Measurements from ENCODE around the gene LSM5. TPM values are rescaled to one million over a fixed set of nuclear protein-coding genes. Genes with fewer than 3 reads are reported as not detected.

The LSM5 gene
- total RNA-seq: 15.4 and 39.7 TPM in 2 replicates
- polyA plus RNA-seq: 123 and 150 TPM in 2 replicates

GRCh38 chr7:32490127-32490796 is at the start of gene LSM5:
TSS of gene LSM5 (minus strand) at chr7:32490380. CDS start at chr7:32490365, 15 bp downstream.
- H3K27ac ChIP-seq: peak within 1 kb of the TSS; percentile 91

GRCh38 chr7:32539366-32539765 is 49.2 kb upstream of the LSM5 start:
- Histone ChIP-seq H3K27me3 (no peaks in the 10 kb centered on the region), H3K27ac (no peak overlapping the region), H3K9me3 (ENCODE audit: low read depth) (no peaks in the 10 kb centered on the region), H3K36me3 (peaks cover 4% of the 10 kb centered on the region), H3K4me1 (ENCODE audit: low read depth) (no peaks in the 10 kb centered on the region), H3K4me3 (no peak overlapping the region)
- DNase-seq (ENCODE audit: low read depth in 1 of 2, low spot score in 1 of 2): no peak
- TF ChIP-seq, protein P1, sequence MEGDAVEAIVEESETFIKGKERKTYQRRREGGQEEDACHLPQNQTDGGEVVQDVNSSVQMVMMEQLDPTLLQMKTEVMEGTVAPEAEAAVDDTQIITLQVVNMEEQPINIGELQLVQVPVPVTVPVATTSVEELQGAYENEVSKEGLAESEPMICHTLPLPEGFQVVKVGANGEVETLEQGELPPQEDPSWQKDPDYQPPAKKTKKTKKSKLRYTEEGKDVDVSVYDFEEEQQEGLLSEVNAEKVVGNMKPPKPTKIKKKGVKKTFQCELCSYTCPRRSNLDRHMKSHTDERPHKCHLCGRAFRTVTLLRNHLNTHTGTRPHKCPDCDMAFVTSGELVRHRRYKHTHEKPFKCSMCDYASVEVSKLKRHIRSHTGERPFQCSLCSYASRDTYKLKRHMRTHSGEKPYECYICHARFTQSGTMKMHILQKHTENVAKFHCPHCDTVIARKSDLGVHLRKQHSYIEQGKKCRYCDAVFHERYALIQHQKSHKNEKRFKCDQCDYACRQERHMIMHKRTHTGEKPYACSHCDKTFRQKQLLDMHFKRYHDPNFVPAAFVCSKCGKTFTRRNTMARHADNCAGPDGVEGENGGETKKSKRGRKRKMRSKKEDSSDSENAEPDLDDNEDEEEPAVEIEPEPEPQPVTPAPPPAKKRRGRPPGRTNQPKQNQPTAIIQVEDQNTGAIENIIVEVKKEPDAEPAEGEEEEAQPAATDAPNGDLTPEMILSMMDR (IDR thresholded peaks at IDR 0.05; ENCODE audit: low read depth, low read length): no peak

More at GRCh38 chr7:32490127-32490796, at the start of gene LSM5:
- TF ChIP-seq, protein P1 (IDR thresholded peaks at IDR 0.05; ENCODE audit: low read depth, low read length): no peak
- H3K4me1 ChIP-seq (ENCODE audit: low read depth): peaks cover 8% of the 10 kb centered on the region
- no peaks in the 10 kb centered on the region for H3K9me3 ChIP-seq (ENCODE audit: low read depth)
- peak; percentile 94 to 96 for DNase-seq (ENCODE audit: low read depth in 1 of 2, low spot score in 1 of 2)
- no peaks in the 10 kb centered on the region for H3K27me3 ChIP-seq
- H3K4me3 ChIP-seq: peak within 1 kb of the TSS; percentile 69
- H3K36me3 ChIP-seq: peaks cover 13% of the 10 kb centered on the region

DNA sequence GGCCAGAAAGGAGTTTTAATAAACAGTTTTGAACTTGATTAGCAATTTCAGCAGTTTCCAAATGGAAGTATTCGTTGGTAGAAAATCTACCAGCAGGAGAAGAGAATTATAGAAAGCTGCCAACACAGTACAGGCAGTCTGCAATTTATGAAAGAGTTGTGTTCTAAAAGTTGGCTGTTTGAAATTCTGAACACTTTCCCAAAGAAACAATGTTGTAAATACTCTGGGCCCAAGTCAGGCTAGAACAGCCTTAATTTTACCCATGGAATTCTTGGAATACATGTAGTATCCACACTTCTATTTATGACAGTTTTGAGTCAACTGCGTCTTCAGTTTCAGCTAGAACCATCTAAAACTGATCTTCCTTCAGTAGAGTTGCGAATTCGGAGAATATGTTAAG is 47.6 kb upstream of the LSM5 start:
- no peaks in the 10 kb centered on the region for H3K27me3 ChIP-seq
- TF ChIP-seq, protein P1 (IDR thresholded peaks at IDR 0.05; ENCODE audit: low read depth, low read length): no peak

GRCh38 chr7:32536585-32536984 is 46.4 kb upstream of the LSM5 start:
- Histone ChIP-seq H3K4me1 (ENCODE audit: low read depth) (no peaks in the 10 kb centered on the region), H3K27ac (no peak overlapping the region), H3K27me3 (no peaks in the 10 kb centered on the region), H3K9me3 (ENCODE audit: low read depth) (no peaks in the 10 kb centered on the region), H3K36me3 (no peaks in the 10 kb centered on the region), H3K4me3 (no peak overlapping the region)
- DNase-seq (ENCODE audit: low read depth in 1 of 2, low spot score in 1 of 2): peak in 1 of 2 donors; percentile 64
- TF ChIP-seq, protein P1 (IDR thresholded peaks at IDR 0.05; ENCODE audit: low read depth, low read length): no peak

More for the DNA sequence above, 47.6 kb upstream of the LSM5 start:
- no peaks in the 10 kb centered on the region for H3K36me3 ChIP-seq
- no peaks in the 10 kb centered on the region for H3K9me3 ChIP-seq (ENCODE audit: low read depth)
- H3K4me1 ChIP-seq (ENCODE audit: low read depth): no peaks in the 10 kb centered on the region
- no peak overlapping the region for H3K27ac ChIP-seq
- no peak overlapping the region for H3K4me3 ChIP-seq
- no peak for DNase-seq (ENCODE audit: low read depth in 1 of 2, low spot score in 1 of 2)

DNA sequence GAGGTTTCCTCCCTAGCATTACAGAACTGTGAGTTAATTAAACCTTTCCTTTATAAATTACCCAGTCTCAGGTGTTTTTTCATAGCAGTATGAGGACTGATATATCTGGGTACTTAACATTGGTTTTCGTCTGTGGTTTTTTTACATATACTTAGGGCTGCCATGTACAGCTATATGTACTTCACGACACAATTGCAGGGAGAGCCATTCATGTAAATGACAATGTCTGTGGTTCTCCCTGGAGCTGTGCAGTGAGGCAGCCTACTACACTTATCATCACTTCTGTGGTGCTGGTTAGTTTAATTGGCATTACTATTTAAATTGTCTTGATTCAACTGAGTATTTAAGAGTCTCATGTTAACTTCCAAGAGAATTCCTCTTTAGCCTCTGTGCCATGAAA is 45.8 kb upstream of the LSM5 start:
- TF ChIP-seq, protein P1 (IDR thresholded peaks at IDR 0.05; ENCODE audit: low read depth, low read length): no peak
- no peaks in the 10 kb centered on the region for H3K36me3 ChIP-seq
- no peak overlapping the region for H3K4me3 ChIP-seq
- H3K9me3 ChIP-seq (ENCODE audit: low read depth): no peaks in the 10 kb centered on the region
- no peaks in the 10 kb centered on the region for H3K27me3 ChIP-seq
- H3K27ac ChIP-seq: no peak overlapping the region
- H3K4me1 ChIP-seq (ENCODE audit: low read depth): no peaks in the 10 kb centered on the region
- no peak for DNase-seq (ENCODE audit: low read depth in 1 of 2, low spot score in 1 of 2)

Data from cardiac muscle cell (in vitro differentiated cells and primary cell).